Heart left ventricle (tissue), 13 donors: Measurements from ENCODE around the gene AP1S2.
A peak's percentile ranks its signal among the peaks of the same experiment; 100 is the strongest.

Source experiments
- CTCF ChIP-seq, 12 donors: fragments of 200-600 bp; sonication (generic) in 4 of 12; IDR thresholded peaks; one replicate each; pipeline versions ENCODE4 v1.5.0 to v1.8.0; 2018 to 2022; ENCODE audit warnings: antibody characterized with exemption in 12 of 12, mild to moderate bottlenecking in 5 of 12
- POLR2A ChIP-seq, 2 donors: fragments of 450-650 bp; IDR thresholded peaks; one replicate each; pipeline ENCODE4 v1.6.1; 2017; ENCODE audit warnings: antibody characterized with exemption in 2 of 2, mild to moderate bottlenecking in 2 of 2, moderate library complexity in 2 of 2
- donor health status: ischemic (EF 13 %, LVEDD 7.1; RV severe dilation, severe dysfunction).
- donor health status: DM: no; HTN: yes; CAD: no.
- donor health status: DM: no; HTN: no; CAD: no.
- donor health status: ischemic (EF 25% LVEDD 6.9; RV normal size, moderate dysfunction).
- donor health status: ischemic (EF 25% LVEDD 5.7; RV mildly dilated, moderate dysfunction).
- donor health status: ischemic (EF 35%, LVEDD 5.7; RV mildly dilated, moderate dysfunction).
- donor health status: nonischemic (EF 11% LVEDD 7.7; RV severe dilation, severe dysfunction).
- donor health status: DM: yes; HTN: yes; CAD: no.
- donor health status: PGD.
- donor health status: ischemic (EF 29% LVEDD 5.4; RV normal size, mild dysfunction).
- donor health status: nonischemic (EF 23%, LVEDD 6.1; RV moderate dilation, normal function).

DNA sequence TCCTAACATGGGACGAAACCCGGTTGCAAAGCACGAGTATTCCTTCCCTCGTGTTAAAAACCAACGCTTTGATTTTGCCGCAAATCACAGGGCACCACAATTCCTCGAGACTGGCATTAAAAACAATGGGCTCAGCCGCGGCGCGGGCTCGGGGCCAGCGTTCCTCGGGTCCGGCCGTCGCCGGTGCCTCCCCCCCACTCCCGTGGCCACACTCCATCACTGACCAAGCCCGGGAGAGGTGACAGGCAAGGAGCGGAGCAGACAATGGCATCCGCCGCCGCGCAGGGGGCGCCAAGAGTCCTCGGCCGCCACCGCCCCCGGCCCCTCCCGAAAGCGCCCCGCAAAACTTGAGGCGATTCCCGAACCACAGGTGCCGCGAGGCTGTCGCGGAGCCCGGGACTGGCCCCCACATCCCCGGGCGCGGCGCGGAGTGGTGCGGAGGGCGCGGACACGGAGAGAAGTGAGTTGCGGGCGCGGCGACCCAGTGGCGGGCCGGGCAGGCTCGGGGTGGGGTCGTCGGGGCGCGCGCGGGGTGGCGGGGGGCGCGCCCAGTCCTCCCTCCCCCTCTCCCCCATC, 445 bp downstream of the AP1S2 start:
- TF ChIP-seq CTCF (IDR thresholded peaks at IDR 0.05) (peak in 9 of 12 donors; percentile 12 to 48 (median 34)), POLR2A (IDR thresholded peaks at IDR 0.05) (no peak)
